Sigmoid colon (tissue), 7 donors: Measurements from ENCODE around the gene TPST1. TPM values are rescaled to one million over a fixed set of nuclear protein-coding genes. Genes with fewer than 3 reads are reported as not detected.
"Not testable (repeated sequence)": the region's sequence is repeated elsewhere in the genome, so short reads cannot be mapped to it uniquely, and the experiment has no call there.

Source experiments
- DNase-seq: peaks from one replicate; pipeline ENCODE4 v3.0.0-alpha.2; 2019
- H3K27ac ChIP-seq, 4 donors: fragments of 200-600 bp; sonication (generic); one replicate each; pipeline ENCODE4 v1.5.1; 2016 to 2019; ENCODE audit warnings: mild to moderate bottlenecking in 1 of 4
- H3K27me3 ChIP-seq, 3 donors: fragments of 200-600 bp; sonication (generic); one replicate each; pipeline ENCODE4 v1.5.1; 2019; ENCODE audit warnings: mild to moderate bottlenecking in 1 of 3
- H3K36me3 ChIP-seq, 4 donors: fragments of 200-600 bp; sonication (generic); one replicate each; pipeline ENCODE4 v1.5.1; 2016 to 2019
- H3K4me1 ChIP-seq, 4 donors: fragments of 200-600 bp; sonication (generic); one replicate each; pipeline ENCODE4 v1.5.1; 2017 to 2019
- H3K4me3 ChIP-seq, 4 donors: fragments of 200-600 bp; sonication (generic); one replicate each; pipeline ENCODE4 v1.5.1; 2017 to 2019; ENCODE audit warnings: mild to moderate bottlenecking in 2 of 4, moderate library complexity in 1 of 4
- H3K9me3 ChIP-seq, 4 donors: fragments of 200-600 bp in 3 of 4; sonication (generic) in 3 of 4; one replicate each; pipeline versions ENCODE4 v1.5.1 to v1.6.1; 2013 to 2019
- EP300 ChIP-seq, 4 donors: sonication (generic); formaldehyde crosslinking; IDR thresholded peaks; one replicate each; pipeline ENCODE4 v1.6.1; 2017; ENCODE audit warnings: antibody characterized with exemption in 4 of 4
- POLR2A ChIP-seq, 2 donors: fragments of 450-650 bp; IDR thresholded peaks; one replicate each; pipeline ENCODE4 v1.6.1; 2016; ENCODE audit warnings: antibody characterized with exemption in 2 of 2, mild to moderate bottlenecking in 2 of 2, moderate library complexity in 2 of 2
- POLR2AphosphoS5 ChIP-seq, 4 donors: sonication (generic); formaldehyde crosslinking; IDR thresholded peaks; one replicate each; pipeline ENCODE4 v1.6.1; 2017; ENCODE audit warnings: antibody characterized with exemption in 4 of 4
- WGBS, 2 donors: extraction: QIAGEN DNeasy Blood & Tissue Kit; methylation state at CpG; one replicate each; pipeline ENCODE4 v1.1.7; 2013; 5-methylcytosine and 5-hydroxymethylcytosine counted together
- intact Hi-C: fragments of 100-400 bp; cut with DNase I; formaldehyde crosslinking; loops from one replicate; pipeline ENCODE4 v1.15.1; 2023
- polyA plus RNA-seq, 3 donors: library from polyadenylated mRNA; stranded (reverse); fragments of 200-250 nt; gene quantifications; one replicate each; pipeline ENCODE4 v1.2.3, GENCODE V29; 2013
- total RNA-seq, 4 donors: library from RNA; depleted of rRNA; stranded (reverse); fragments of >200 nt; gene quantifications; one replicate each; pipeline ENCODE4 v1.1.0, GENCODE V29; 2016
- TF ChIP-seq, protein P1 (sequence below), 4 experiments: fragments of 450-650 bp in 3 of 4; fragments of 200-600 bp in 1 of 4; IDR thresholded peaks; one replicate each; pipeline ENCODE4 v1.5.1; 2016 to 2019; ENCODE audit warnings: antibody characterized with exemption in 4 of 4, mild to moderate bottlenecking in 3 of 4, moderate library complexity in 2 of 4
- donor health status: healthy with polysubstance abuse.
- donor health status: Bipolar disorder and iron deficiency.
- donor health status: healthy.

TPST1 gene
- total and polyA plus RNA-seq, 7 donors, result 0.92 to 31.3 (median 21.0) TPM

DNA sequence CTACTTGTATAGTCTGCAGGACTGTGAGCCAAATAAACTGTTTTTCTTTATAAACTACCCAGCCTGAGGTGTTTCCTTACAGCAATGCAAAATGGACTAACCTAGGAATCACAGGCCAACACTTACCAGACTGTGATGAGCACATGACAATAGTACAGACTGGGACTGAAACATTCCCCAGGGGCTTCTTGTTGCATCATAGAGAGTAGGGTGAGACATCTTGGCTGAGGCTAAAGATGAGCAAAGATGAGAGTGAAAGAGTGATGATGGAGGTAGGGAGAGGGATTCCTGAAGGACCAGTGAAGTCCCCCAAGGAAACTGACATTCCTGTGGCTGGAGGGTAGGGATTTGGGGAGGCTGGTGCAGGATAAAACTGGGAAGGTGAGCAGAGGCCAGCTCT is 194.4 kb downstream of the TPST1 start:
- intact Hi-C loops, result no loop called here
- no peaks in the 10 kb centered on the region for H3K9me3 ChIP-seq
- no peak for TF ChIP-seq POLR2A (IDR thresholded peaks at IDR 0.05)
- TF ChIP-seq, protein P1, sequence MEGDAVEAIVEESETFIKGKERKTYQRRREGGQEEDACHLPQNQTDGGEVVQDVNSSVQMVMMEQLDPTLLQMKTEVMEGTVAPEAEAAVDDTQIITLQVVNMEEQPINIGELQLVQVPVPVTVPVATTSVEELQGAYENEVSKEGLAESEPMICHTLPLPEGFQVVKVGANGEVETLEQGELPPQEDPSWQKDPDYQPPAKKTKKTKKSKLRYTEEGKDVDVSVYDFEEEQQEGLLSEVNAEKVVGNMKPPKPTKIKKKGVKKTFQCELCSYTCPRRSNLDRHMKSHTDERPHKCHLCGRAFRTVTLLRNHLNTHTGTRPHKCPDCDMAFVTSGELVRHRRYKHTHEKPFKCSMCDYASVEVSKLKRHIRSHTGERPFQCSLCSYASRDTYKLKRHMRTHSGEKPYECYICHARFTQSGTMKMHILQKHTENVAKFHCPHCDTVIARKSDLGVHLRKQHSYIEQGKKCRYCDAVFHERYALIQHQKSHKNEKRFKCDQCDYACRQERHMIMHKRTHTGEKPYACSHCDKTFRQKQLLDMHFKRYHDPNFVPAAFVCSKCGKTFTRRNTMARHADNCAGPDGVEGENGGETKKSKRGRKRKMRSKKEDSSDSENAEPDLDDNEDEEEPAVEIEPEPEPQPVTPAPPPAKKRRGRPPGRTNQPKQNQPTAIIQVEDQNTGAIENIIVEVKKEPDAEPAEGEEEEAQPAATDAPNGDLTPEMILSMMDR (IDR thresholded peaks at IDR 0.05), result no peak
- TF ChIP-seq EP300 (IDR thresholded peaks at IDR 0.05), result no peak
- TF ChIP-seq POLR2AphosphoS5 (IDR thresholded peaks at IDR 0.05), result no peak
- DNase-seq, result no peak
- no peak overlapping the region for H3K27ac ChIP-seq
- H3K36me3 ChIP-seq, result peaks cover 0 to 16% (median 0%) of the 10 kb centered on the region in 4 donors
- H3K4me3 ChIP-seq, result no peak overlapping the region
- no peaks in the 10 kb centered on the region for H3K27me3 ChIP-seq
- no peaks in the 10 kb centered on the region for H3K4me1 ChIP-seq

GRCh38 chr7:66400400-66400799 is 195.3 kb downstream of the TPST1 start:
- 91 to 94% methylated on average over 3 of the region's 3 CpGs for WGBS, 2 donors
- H3K27ac ChIP-seq, result no peak overlapping the region
- H3K4me1 ChIP-seq, result no peaks in the 10 kb centered on the region
- TF ChIP-seq, protein P1 (IDR thresholded peaks at IDR 0.05), result no peak
- TF ChIP-seq EP300 (IDR thresholded peaks at IDR 0.05), result no peak
- no peak for TF ChIP-seq POLR2AphosphoS5 (IDR thresholded peaks at IDR 0.05)
- no peak for TF ChIP-seq POLR2A (IDR thresholded peaks at IDR 0.05)
- H3K27me3 ChIP-seq, result no peaks in the 10 kb centered on the region
- no peaks in the 10 kb centered on the region for H3K9me3 ChIP-seq
- no peak for DNase-seq
- H3K4me3 ChIP-seq, result no peak overlapping the region
- intact Hi-C loops, result no loop called here
- H3K36me3 ChIP-seq, result peaks cover 0 to 16% (median 0%) of the 10 kb centered on the region in 4 donors

GRCh38 chr7:66401126-66401525 is 196.0 kb downstream of the TPST1 start:
- H3K4me3 ChIP-seq, result not testable (repeated sequence)

GRCh38 chr7:66401932-66402331 is 196.8 kb downstream of the TPST1 start:
- H3K27ac ChIP-seq, DNase-seq, H3K4me1 ChIP-seq, intact Hi-C loops, H3K4me3 ChIP-seq, H3K27me3 ChIP-seq, H3K9me3 ChIP-seq: not testable (repeated sequence)
- WGBS, 2 donors, result 94 to 97% methylated on average over 3 of the region's 3 CpGs
- peaks cover 0 to 16% (median 0%) of the 10 kb centered on the region in 4 donors for H3K36me3 ChIP-seq

More at GRCh38 chr7:66401126-66401525, 196.0 kb downstream of the TPST1 start:
- WGBS, 2 donors, result 96 to 97% methylated on average over 4 of the region's 4 CpGs
- H3K9me3 ChIP-seq, H3K27ac ChIP-seq, DNase-seq, H3K4me1 ChIP-seq, intact Hi-C loops, H3K27me3 ChIP-seq: not testable (repeated sequence)
- peaks cover 0 to 16% (median 0%) of the 10 kb centered on the region in 4 donors for H3K36me3 ChIP-seq

DNA sequence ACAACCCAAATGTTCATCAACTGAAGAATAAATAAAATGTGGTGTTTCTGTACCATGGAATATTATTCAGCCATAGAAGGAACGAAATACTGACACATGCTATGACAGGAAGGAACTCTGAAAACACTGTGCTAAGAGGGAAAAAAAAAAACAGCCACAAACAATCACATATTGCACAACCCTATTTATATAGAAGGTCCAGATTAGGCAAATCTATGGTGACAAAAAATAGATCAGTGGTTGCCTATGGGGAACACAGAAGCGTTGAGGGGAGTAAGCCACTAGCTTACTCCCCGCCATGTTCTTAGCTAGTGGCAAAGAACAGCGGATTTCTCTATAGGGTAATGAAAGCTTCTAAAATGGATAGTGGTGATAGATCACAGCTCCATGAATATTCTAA is 198.4 kb downstream of the TPST1 start:
- TF ChIP-seq POLR2AphosphoS5 (IDR thresholded peaks at IDR 0.05), result no peak
- TF ChIP-seq POLR2A (IDR thresholded peaks at IDR 0.05), result no peak
- TF ChIP-seq, protein P1 (IDR thresholded peaks at IDR 0.05), result no peak
- TF ChIP-seq EP300 (IDR thresholded peaks at IDR 0.05), result no peak
- peaks cover 0 to 21% (median 0%) of the 10 kb centered on the region in 4 donors for H3K36me3 ChIP-seq
- no peak for DNase-seq
- no peaks in the 10 kb centered on the region for H3K4me1 ChIP-seq
- H3K27ac ChIP-seq, result no peak overlapping the region
- H3K27me3 ChIP-seq, result no peaks in the 10 kb centered on the region
- WGBS, 2 donors, result 94 to 97% methylated on average over 4 of the region's 4 CpGs
- no peaks in the 10 kb centered on the region for H3K9me3 ChIP-seq
- intact Hi-C loops, result no loop called here
- H3K4me3 ChIP-seq, result no peak overlapping the region

- no peak overlapping the region for H3K27ac ChIP-seq
- peaks cover 0 to 13% (median 10%) of the 10 kb centered on the region in 4 donors for H3K4me1 ChIP-seq
- peaks cover 0 to 19% (median 0%) of the 10 kb centered on the region in 4 donors for H3K36me3 ChIP-seq
- 73 to 78% methylated on average over 4 of the region's 4 CpGs for WGBS, 2 donors
- intact Hi-C loops, result no loop called here
- DNase-seq, result no peak
- no peaks in the 10 kb centered on the region for H3K27me3 ChIP-seq
- H3K4me3 ChIP-seq, result no peak overlapping the region
- no peak for TF ChIP-seq POLR2A (IDR thresholded peaks at IDR 0.05)
- TF ChIP-seq EP300 (IDR thresholded peaks at IDR 0.05), result no peak
- TF ChIP-seq POLR2AphosphoS5 (IDR thresholded peaks at IDR 0.05), result no peak
- TF ChIP-seq, protein P1 (IDR thresholded peaks at IDR 0.05), result no peak
- H3K9me3 ChIP-seq, result no peaks in the 10 kb centered on the region
Observed at GRCh38 chr7:66409493-66409892, 204.4 kb downstream of the TPST1 start.
